GM12878 (cell line): ENCODE results near the gene B3GAT2. TPM values are rescaled to one million over a fixed set of nuclear protein-coding genes. Genes with fewer than 3 reads are reported as not detected.

Source experiments
- ATAC-seq: fragments of 200-7000 bp; cut with Tn5 transposase; 3 replicates; pipeline ENCODE4 v1.9.1; 2020; ENCODE audit warnings: mild to moderate bottlenecking, moderate library complexity
- BruUV-seq: library from RNA; stranded (reverse); fragments of 400-500 nt; replicated peaks from 2 replicates; lab custom pipeline; 2021; lab: Mats Ljungman, UMichigan
- CTCF ChIA-PET: fragments of 300-600 bp; sonication (Branson Sonifier 250); formaldehyde crosslinking; extraction: SDS; loops from one replicate; lab custom pipeline; 2021; ENCODE audit warnings: inconsistent platforms; lab: Yijun Ruan, JAX
- POLR2A ChIA-PET: fragments of 350-600 bp; formaldehyde crosslinking; extraction: SDS; loops from one replicate; lab custom pipeline; 2021; ENCODE audit warnings: inconsistent platforms; lab: Charles Lee
- RAD21 ChIA-PET: fragments of 300-600 bp; sonication (Branson Sonifier 250); formaldehyde crosslinking; loops from one replicate; lab custom pipeline; 2023; ENCODE audit warnings: antibody characterized with exemption; ENCODE audit not compliant: unreplicated experiment; lab: Charles Lee
- SMC1A ChIA-PET: fragments of 300-600 bp; sonication (Branson Sonifier 250); formaldehyde crosslinking; loops from one replicate; lab custom pipeline; 2023; ENCODE audit not compliant: unreplicated experiment, uncharacterized antibody; lab: Charles Lee
- DNase-seq: peaks from one replicate; pipeline ENCODE4 v3.0.0-alpha.2; 2011; ENCODE audit warnings: low read depth, low spot score
- FAIRE-seq: peaks from 3 replicates; lab custom pipeline; 2011; peaks lifted over from hg19 to GRCh38; lab: Jason Lieb, UNC
- H2AFZ ChIP-seq: 2 replicates; pipeline ENCODE4 v1.6.0; 2011; ENCODE audit warnings: low read depth, low read length, control low read depth; ENCODE audit not compliant: control insufficient read depth
- H3K27ac ChIP-seq: 2 replicates; pipeline ENCODE4 v1.5.1; 2011; ENCODE audit warnings: control low read depth; ENCODE audit not compliant: control insufficient read depth, insufficient read depth
- H3K27me3 ChIP-seq, 2 experiments: replicated peaks in 1 of 2; 2 replicates each; pipeline versions ENCODE4 v1.6.0 to v1.6.1; 2011; ENCODE audit warnings: low read length in 1 of 2; ENCODE audit not compliant: control insufficient read depth in 2 of 2, insufficient read depth in 2 of 2
- H3K36me3 ChIP-seq, 2 experiments: 2 replicates each; pipeline ENCODE4 v1.5.1; 2011; ENCODE audit warnings: low read length in 1 of 2; ENCODE audit not compliant: control insufficient read depth in 2 of 2, insufficient read depth in 2 of 2
- H3K4me1 ChIP-seq: 2 replicates; pipeline ENCODE4 v1.6.1; 2011; ENCODE audit warnings: mild to moderate bottlenecking, low read length, moderate library complexity, mixed read lengths; ENCODE audit not compliant: control insufficient read depth, insufficient read depth
- H3K4me2 ChIP-seq: 2 replicates; pipeline ENCODE4 v1.6.0; 2011; ENCODE audit warnings: control low read depth; ENCODE audit not compliant: control insufficient read depth, insufficient read depth
- H3K4me3 ChIP-seq: fragments of 200-600 bp; sonication (generic); 2 replicates; pipeline ENCODE4 v1.5.1; 2016
- H3K79me2 ChIP-seq: 2 replicates; pipeline ENCODE4 v1.6.0; 2011; ENCODE audit warnings: low read length; ENCODE audit not compliant: control insufficient read depth, insufficient read depth
- H3K9ac ChIP-seq: 2 replicates; pipeline ENCODE4 v1.8.0; 2011; ENCODE audit warnings: low read length, control low read depth, mixed read lengths; ENCODE audit not compliant: control insufficient read depth, insufficient read depth
- H3K9me3 ChIP-seq: replicated peaks from 3 replicates; pipeline ENCODE4 v1.5.1; 2011; ENCODE audit warnings: mild to moderate bottlenecking, low read length; ENCODE audit not compliant: control insufficient read depth, insufficient read depth
- H4K20me1 ChIP-seq: 2 replicates; pipeline ENCODE4 v1.6.0; 2011; ENCODE audit not compliant: control insufficient read depth, insufficient read depth
- BACH1 ChIP-seq: fragments of 450-650 bp; IDR thresholded peaks from 2 replicates; pipeline ENCODE4 v1.6.1; 2017; ENCODE audit warnings: mild to moderate bottlenecking, borderline replicate concordance
- BCLAF1 ChIP-seq: fragments of 450-650 bp; IDR thresholded peaks from 2 replicates; pipeline ENCODE4 v1.6.1; 2017; ENCODE audit warnings: antibody characterized with exemption, mild to moderate bottlenecking, moderate library complexity
- CHD4 ChIP-seq: fragments of 200-600 bp; sonication (generic); IDR thresholded peaks from 2 replicates; pipeline ENCODE4 v1.6.1; 2016; ENCODE audit warnings: mild to moderate bottlenecking
- E4F1 ChIP-seq: fragments of 450-650 bp; IDR thresholded peaks from 2 replicates; pipeline ENCODE4 v1.6.1; 2018; ENCODE audit warnings: borderline replicate concordance, mild to moderate bottlenecking; ENCODE audit not compliant: partially characterized antibody
- KAT2A ChIP-seq: conservative IDR thresholded peaks from 2 replicates; pipeline ENCODE4 v1.6.1; 2011; ENCODE audit warnings: low read depth, low read length; ENCODE audit not compliant: control insufficient read depth
- NFIC ChIP-seq: IDR thresholded peaks from 2 replicates; pipeline ENCODE4 v1.6.1; 2012; ENCODE audit warnings: low read depth, mild to moderate bottlenecking, inconsistent platforms, low read length, moderate library complexity
- NFXL1 ChIP-seq: fragments of 450-650 bp; IDR thresholded peaks from 2 replicates; pipeline ENCODE4 v1.6.1; 2017; ENCODE audit warnings: antibody characterized with exemption, mild to moderate bottlenecking, borderline replicate concordance
- POLR2AphosphoS2 ChIP-seq: IDR thresholded peaks from 2 replicates; pipeline ENCODE4 v1.6.1; 2011; ENCODE audit warnings: low read depth, mild to moderate bottlenecking, low read length, improper control_type of control experiment, moderate library complexity
- SMC3 ChIP-seq: IDR thresholded peaks from 2 replicates; pipeline ENCODE4 v1.6.1; 2011; ENCODE audit warnings: low read length, improper control_type of control experiment, borderline replicate concordance
- ZNF274 ChIP-seq: IDR thresholded peaks from one replicate; pipeline ENCODE4 v1.8.0; 2011; ENCODE audit not compliant: insufficient read length, insufficient read depth
- in situ Hi-C: fragments of 300-500 bp; cut with MboI; formaldehyde crosslinking; loops from 9 replicates; pipeline ENCODE4 v1.14.3; 2018; ENCODE audit warnings: mixed read lengths
- intact Hi-C: fragments of 100-400 bp; cut with micrococcal nuclease; formaldehyde crosslinking; loops from one replicate; pipeline ENCODE4 v1.14.2; 2022; ENCODE audit not compliant: unreplicated experiment
- polyA plus RNA-seq, 11 experiments: library from polyadenylated mRNA; depleted of rRNA in 4 of 11; unstranded in 6 of 11; stranded (reverse) in 5 of 11; fragments of >200 nt; fragmentation: Nextera tagmentation in 4 of 11; fragmentation: Illumina TruSeq in 1 of 11; extraction: Ambion mirVana in 4 of 11; extraction: Trizol in 1 of 11; gene quantifications; 1 replicate in 1 of 11; 2 replicates in 10 of 11; pipeline versions ENCODE4 v1.2.1 to v1.2.3, GENCODE V29; 2011 to 2016; ENCODE audit warnings: inconsistent platforms in 2 of 11, missing spikeins in 2 of 11, low read depth in 1 of 11
- total RNA-seq, 4 experiments: library from RNA; depleted of rRNA in 3 of 4; stranded (reverse); fragments of >200 nt in 3 of 4; fragmentation: Illumina TruSeq in 1 of 4; extraction: Trizol in 1 of 4; gene quantifications; 2 replicates each; pipeline versions ENCODE4 v1.2.1 to v1.2.3, GENCODE V29; 2013 to 2021
- TF ChIP-seq, protein P1 (sequence below): fragments of 450-650 bp; IDR thresholded peaks from 2 replicates; pipeline ENCODE4 v1.6.1; 2017; ENCODE audit warnings: mild to moderate bottlenecking, low read depth, inconsistent platforms; ENCODE audit not compliant: poor library complexity, severe bottlenecking
- TF ChIP-seq, protein P2 (sequence below): fragments of 450-650 bp; IDR thresholded peaks from 2 replicates; pipeline ENCODE4 v1.6.1; 2017; ENCODE audit warnings: mild to moderate bottlenecking, moderate library complexity

Gene B3GAT2
- total and polyA plus RNA-seq, 10 of the 15 experiments (the other 5 are each of a cell fraction or from before 2014, with no cell fraction given), result 0.04 to 1.2 (median 0.22) TPM; not detected in 5

- no peak for TF ChIP-seq NFIC
- no peak for TF ChIP-seq POLR2AphosphoS2
- no peak for TF ChIP-seq KAT2A
Measured at GRCh38 chr6:70996106-70996505, 39.2 kb upstream of the B3GAT2 start (continued).

DNA sequence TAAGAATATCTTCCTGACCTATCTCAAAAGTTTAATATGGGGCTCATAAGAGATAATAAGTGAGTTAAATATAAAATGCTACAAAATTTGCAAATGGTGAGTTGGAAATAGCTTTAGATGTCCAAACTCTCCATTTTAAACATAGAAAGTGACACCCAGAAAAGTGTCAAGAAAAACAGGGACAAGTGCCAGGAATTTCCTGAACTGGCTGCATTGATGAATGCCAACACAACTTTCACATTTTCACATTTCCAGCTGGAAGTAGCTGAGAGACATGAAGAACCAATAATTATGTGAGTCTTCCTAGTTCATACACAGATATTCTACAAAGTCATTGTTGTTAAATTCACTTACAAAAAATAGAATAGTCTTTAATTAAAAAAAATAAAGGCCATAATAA is 38.6 kb upstream of the B3GAT2 start:
- Histone ChIP-seq H3K4me1 (no peaks in the 10 kb centered on the region), H3K4me2 (no peak overlapping the region), H3K27ac (no peak overlapping the region), H2AFZ (no peak overlapping the region), H3K9ac (no peak overlapping the region), H4K20me1 (no peaks in the 10 kb centered on the region), H3K27me3 (no peaks in the 10 kb centered on the region), H3K4me3 (no peak overlapping the region), H3K79me2 (no peaks in the 10 kb centered on the region), H3K9me3 (no peaks in the 10 kb centered on the region), H3K36me3 (no peaks in the 10 kb centered on the region)
- DNase-seq, result no peak
- FAIRE-seq, result no peak
- ChIA-PET CTCF (no interaction called here), POLR2A (no interaction called here), RAD21 (no interaction called here), SMC1A (interaction anchor here (0.6 to 0.9 kb wide), 2 partner anchors 18 to 1409 kb away, joined by 3 to 4 read pairs; no protein-coding TSS in a partner anchor)
- in situ Hi-C loops (no loop called here), intact Hi-C loops (no loop called here)
- BruUV-seq, result no TSS peak
- ATAC-seq, result no peak
- TF ChIP-seq SMC3, result no peak
- no peak for TF ChIP-seq BACH1
- TF ChIP-seq CHD4, result no peak
- TF ChIP-seq, protein P1, sequence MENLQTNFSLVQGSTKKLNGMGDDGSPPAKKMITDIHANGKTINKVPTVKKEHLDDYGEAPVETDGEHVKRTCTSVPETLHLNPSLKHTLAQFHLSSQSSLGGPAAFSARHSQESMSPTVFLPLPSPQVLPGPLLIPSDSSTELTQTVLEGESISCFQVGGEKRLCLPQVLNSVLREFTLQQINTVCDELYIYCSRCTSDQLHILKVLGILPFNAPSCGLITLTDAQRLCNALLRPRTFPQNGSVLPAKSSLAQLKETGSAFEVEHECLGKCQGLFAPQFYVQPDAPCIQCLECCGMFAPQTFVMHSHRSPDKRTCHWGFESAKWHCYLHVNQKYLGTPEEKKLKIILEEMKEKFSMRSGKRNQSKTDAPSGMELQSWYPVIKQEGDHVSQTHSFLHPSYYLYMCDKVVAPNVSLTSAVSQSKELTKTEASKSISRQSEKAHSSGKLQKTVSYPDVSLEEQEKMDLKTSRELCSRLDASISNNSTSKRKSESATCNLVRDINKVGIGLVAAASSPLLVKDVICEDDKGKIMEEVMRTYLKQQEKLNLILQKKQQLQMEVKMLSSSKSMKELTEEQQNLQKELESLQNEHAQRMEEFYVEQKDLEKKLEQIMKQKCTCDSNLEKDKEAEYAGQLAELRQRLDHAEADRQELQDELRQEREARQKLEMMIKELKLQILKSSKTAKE, result no peak
- no peak for TF ChIP-seq BCLAF1
- no peak for TF ChIP-seq E4F1
- TF ChIP-seq, protein P2, sequence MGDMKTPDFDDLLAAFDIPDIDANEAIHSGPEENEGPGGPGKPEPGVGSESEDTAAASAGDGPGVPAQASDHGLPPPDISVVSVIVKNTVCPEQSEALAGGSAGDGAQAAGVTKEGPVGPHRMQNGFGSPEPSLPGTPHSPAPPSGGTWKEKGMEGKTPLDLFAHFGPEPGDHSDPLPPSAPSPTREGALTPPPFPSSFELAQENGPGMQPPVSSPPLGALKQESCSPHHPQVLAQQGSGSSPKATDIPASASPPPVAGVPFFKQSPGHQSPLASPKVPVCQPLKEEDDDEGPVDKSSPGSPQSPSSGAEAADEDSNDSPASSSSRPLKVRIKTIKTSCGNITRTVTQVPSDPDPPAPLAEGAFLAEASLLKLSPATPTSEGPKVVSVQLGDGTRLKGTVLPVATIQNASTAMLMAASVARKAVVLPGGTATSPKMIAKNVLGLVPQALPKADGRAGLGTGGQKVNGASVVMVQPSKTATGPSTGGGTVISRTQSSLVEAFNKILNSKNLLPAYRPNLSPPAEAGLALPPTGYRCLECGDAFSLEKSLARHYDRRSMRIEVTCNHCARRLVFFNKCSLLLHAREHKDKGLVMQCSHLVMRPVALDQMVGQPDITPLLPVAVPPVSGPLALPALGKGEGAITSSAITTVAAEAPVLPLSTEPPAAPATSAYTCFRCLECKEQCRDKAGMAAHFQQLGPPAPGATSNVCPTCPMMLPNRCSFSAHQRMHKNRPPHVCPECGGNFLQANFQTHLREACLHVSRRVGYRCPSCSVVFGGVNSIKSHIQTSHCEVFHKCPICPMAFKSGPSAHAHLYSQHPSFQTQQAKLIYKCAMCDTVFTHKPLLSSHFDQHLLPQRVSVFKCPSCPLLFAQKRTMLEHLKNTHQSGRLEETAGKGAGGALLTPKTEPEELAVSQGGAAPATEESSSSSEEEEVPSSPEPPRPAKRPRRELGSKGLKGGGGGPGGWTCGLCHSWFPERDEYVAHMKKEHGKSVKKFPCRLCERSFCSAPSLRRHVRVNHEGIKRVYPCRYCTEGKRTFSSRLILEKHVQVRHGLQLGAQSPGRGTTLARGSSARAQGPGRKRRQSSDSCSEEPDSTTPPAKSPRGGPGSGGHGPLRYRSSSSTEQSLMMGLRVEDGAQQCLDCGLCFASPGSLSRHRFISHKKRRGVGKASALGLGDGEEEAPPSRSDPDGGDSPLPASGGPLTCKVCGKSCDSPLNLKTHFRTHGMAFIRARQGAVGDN, result no peak
- no peak for TF ChIP-seq ZNF274
- TF ChIP-seq NFXL1, result no peak
